GM23338 (cell line): ENCODE results near the gene GART.

Experiments used
- CREB1 ChIP-seq: fragments of 250-450 bp; sonication (Bioruptor Pico); IDR thresholded peaks from 2 replicates; pipeline ENCODE4 v1.5.0; 2020; ENCODE audit warnings: low read depth, mild to moderate bottlenecking, moderate library complexity
- CTCF ChIP-seq, 2 experiments: fragments of 200-600 bp in 1 of 2; sonication (generic) in 1 of 2; conservative IDR thresholded peaks; 2 replicates each; pipeline versions ENCODE4 v1.5.1 to v1.6.1; 2016 to 2017; ENCODE audit warnings: antibody characterized with exemption in 2 of 2, low read depth in 2 of 2, mild to moderate bottlenecking in 2 of 2, moderate library complexity in 1 of 2
- ETS1 ChIP-seq: IDR thresholded peaks from 2 replicates; pipeline ENCODE4 v1.6.1; 2016; ENCODE audit warnings: antibody characterized with exemption
- EZH2 ChIP-seq: fragments of 200-600 bp; sonication (generic); IDR thresholded peaks from one replicate; pipeline ENCODE4 v1.8.0; 2017; ENCODE audit warnings: antibody characterized with exemption, mild to moderate bottlenecking, low read depth; ENCODE audit not compliant: unreplicated experiment
- EZH2phosphoT487 ChIP-seq: fragments of 200-600 bp; sonication (generic); IDR thresholded peaks from one replicate; pipeline ENCODE4 v1.8.1; 2018; ENCODE audit warnings: antibody characterized with exemption; ENCODE audit not compliant: unreplicated experiment
- JUNB ChIP-seq: IDR thresholded peaks from one replicate; pipeline ENCODE4 v1.6.1; 2016; ENCODE audit warnings: antibody characterized with exemption; ENCODE audit not compliant: unreplicated experiment
- NANOG ChIP-seq: IDR thresholded peaks from 2 replicates; pipeline ENCODE4 v1.6.1; 2016; ENCODE audit warnings: antibody characterized with exemption, borderline replicate concordance
- POLR2AphosphoS5 ChIP-seq: IDR thresholded peaks from 2 replicates; pipeline ENCODE4 v1.6.1; 2016; ENCODE audit warnings: antibody characterized with exemption, low read depth
- REST ChIP-seq: IDR thresholded peaks from one replicate; pipeline ENCODE4 v1.6.1; 2018; ENCODE audit warnings: antibody characterized with exemption; ENCODE audit not compliant: unreplicated experiment
- STAT1 ChIP-seq: IDR thresholded peaks from one replicate; pipeline ENCODE4 v1.6.1; 2016; ENCODE audit warnings: antibody characterized with exemption; ENCODE audit not compliant: unreplicated experiment
- ZNF331 ChIP-seq: fragments of 250-450 bp; sonication (Bioruptor Pico); IDR thresholded peaks from 2 replicates; pipeline ENCODE4 v1.5.0; 2020; ENCODE audit warnings: low read depth, mild to moderate bottlenecking, moderate library complexity
- ZNF462 ChIP-seq: fragments of 250-450 bp; sonication (Bioruptor Pico); IDR thresholded peaks from 2 replicates; pipeline ENCODE4 v1.5.0; 2020; ENCODE audit warnings: mild to moderate bottlenecking, moderate library complexity

- TF ChIP-seq CTCF (conservative IDR thresholded peaks at IDR 0.05; ENCODE audit: low read depth in 2 of 2) = no peak
- no peak for TF ChIP-seq CREB1 (CRISPR knock-in tag)
- no peak for TF ChIP-seq REST
- TF ChIP-seq ZNF331 (CRISPR knock-in tag) = no peak
- no peak for TF ChIP-seq POLR2AphosphoS5
- no peak for TF ChIP-seq STAT1
- no peak for TF ChIP-seq EZH2
- no peak for TF ChIP-seq ETS1
- TF ChIP-seq EZH2phosphoT487 = no peak
- no peak for TF ChIP-seq JUNB
- no peak for TF ChIP-seq ZNF462 (CRISPR knock-in tag)
- no peak for TF ChIP-seq NANOG
These were observed 8.2 kb upstream of the GART start for GRCh38 chr21:33549848-33550771.
